DOHH2 (cell line): Measurements from ENCODE around the gene ATR.
"Not testable (repeated sequence)": the region's sequence is repeated elsewhere in the genome, so short reads cannot be mapped to it uniquely, and the experiment has no call there.

Experiments used
- H3F3A ChIP-seq: fragments of 200-600 bp; sonication (generic), shearing (Covaris generic); 2 replicates; pipeline ENCODE4 v1.6.0; 2016; ENCODE audit warnings: antibody characterized with exemption, mild to moderate bottlenecking; ENCODE audit not compliant: control insufficient read depth, insufficient read depth
- H3K27ac ChIP-seq: fragments of 200-600 bp; sonication (generic); 2 replicates; pipeline ENCODE4 v1.5.1; 2014; ENCODE audit warnings: low read depth, mild to moderate bottlenecking, low read length, moderate library complexity
- H3K27me3 ChIP-seq: fragments of 200-600 bp; sonication (generic); 2 replicates; pipeline ENCODE4 v1.6.1; 2014; ENCODE audit warnings: mild to moderate bottlenecking, low read length, mixed read lengths; ENCODE audit not compliant: control insufficient read depth
- H3K36me3 ChIP-seq: fragments of 200-600 bp; sonication (generic); 2 replicates; pipeline ENCODE4 v1.6.1; 2014; ENCODE audit warnings: mild to moderate bottlenecking, low read length, moderate library complexity, mixed read lengths; ENCODE audit not compliant: control insufficient read depth
- H3K4me1 ChIP-seq: fragments of 200-600 bp; sonication (generic); 2 replicates; pipeline ENCODE4 v1.6.1; 2014; ENCODE audit warnings: mild to moderate bottlenecking, low read length, mixed read lengths; ENCODE audit not compliant: control insufficient read depth
- H3K4me2 ChIP-seq: fragments of 200-600 bp; sonication (generic); 2 replicates; pipeline ENCODE4 v1.6.0; 2014; ENCODE audit warnings: mild to moderate bottlenecking, low read length, moderate library complexity
- H3K4me3 ChIP-seq: fragments of 200-600 bp; sonication (generic); 2 replicates; pipeline ENCODE4 v1.5.1; 2014; ENCODE audit warnings: mild to moderate bottlenecking, low read length, mixed read lengths
- H3K79me2 ChIP-seq: fragments of 200-600 bp; sonication (generic); 2 replicates; pipeline ENCODE4 v1.6.1; 2014; ENCODE audit warnings: mild to moderate bottlenecking, low read length, mixed read lengths; ENCODE audit not compliant: control insufficient read depth
- H3K9me2 ChIP-seq: fragments of 200-600 bp; sonication (generic); replicated peaks from 2 replicates; pipeline ENCODE4 v1.6.1; 2014; ENCODE audit warnings: mild to moderate bottlenecking, low read length, mixed read lengths; ENCODE audit not compliant: control insufficient read depth
- H3K9me3 ChIP-seq: fragments of 200-600 bp; sonication (generic); 2 replicates; pipeline ENCODE4 v1.6.1; 2014; ENCODE audit warnings: antibody characterized with exemption, low read length, mixed read lengths; ENCODE audit not compliant: control insufficient read depth, insufficient read depth
- H4K20me1 ChIP-seq: fragments of 200-600 bp; sonication (generic); 2 replicates; pipeline ENCODE4 v1.6.0; 2014; ENCODE audit warnings: low read depth, mild to moderate bottlenecking, antibody characterized with exemption, low read length, moderate library complexity; ENCODE audit not compliant: control insufficient read depth, insufficient read depth
- EZH2phosphoT487 ChIP-seq: fragments of 200-600 bp; sonication (generic); IDR thresholded peaks from 2 replicates; pipeline ENCODE4 v1.6.1; 2017; ENCODE audit warnings: borderline replicate concordance, mild to moderate bottlenecking, antibody characterized with exemption, low read length, moderate library complexity, mixed read lengths
- TF ChIP-seq, protein P1 (sequence below): fragments of 200-600 bp; sonication (generic); IDR thresholded peaks from one replicate; pipeline ENCODE4 v1.5.1; 2014; ENCODE audit warnings: antibody characterized with exemption, mild to moderate bottlenecking, low read depth, low read length; ENCODE audit not compliant: poor library complexity, severe bottlenecking

ATR gene

DNA sequence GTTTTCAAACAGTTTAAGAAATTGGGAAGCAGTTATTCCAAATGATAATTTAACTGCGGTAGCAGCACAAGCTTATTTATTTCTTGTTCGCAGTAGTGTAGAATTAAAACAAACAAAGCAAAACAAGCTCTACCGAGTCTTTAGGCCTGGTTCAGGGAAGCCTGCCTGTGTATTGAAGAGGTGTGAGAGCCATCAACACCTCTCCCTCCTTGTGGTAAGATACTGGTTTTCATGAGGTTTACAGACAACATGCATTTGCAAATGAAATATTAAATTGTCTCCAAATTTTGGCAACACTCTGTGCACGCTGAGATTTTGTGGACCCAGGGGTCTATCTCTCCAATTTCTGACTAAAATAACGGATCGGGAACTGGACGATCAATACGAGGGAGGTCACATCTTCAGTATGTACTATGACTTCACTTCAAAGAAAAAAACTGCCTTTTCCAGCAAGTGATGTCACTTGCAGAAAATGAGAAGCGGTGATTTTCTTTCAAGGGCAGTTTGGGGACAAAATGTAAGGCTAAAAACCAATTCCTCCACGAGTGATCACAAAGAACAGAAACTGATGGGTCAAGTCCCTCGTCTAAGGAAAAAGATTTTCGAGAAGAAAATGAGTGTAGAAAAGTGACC, 721 bp downstream of the ATR start:
- no peaks in the 10 kb centered on the region for H3K9me3 ChIP-seq
- H3K79me2 ChIP-seq: peaks cover 60% of the 10 kb centered on the region
- H3K27me3 ChIP-seq: peaks cover 7% of the 10 kb centered on the region
- TF ChIP-seq EZH2phosphoT487: no peak
- TF ChIP-seq, protein P1, sequence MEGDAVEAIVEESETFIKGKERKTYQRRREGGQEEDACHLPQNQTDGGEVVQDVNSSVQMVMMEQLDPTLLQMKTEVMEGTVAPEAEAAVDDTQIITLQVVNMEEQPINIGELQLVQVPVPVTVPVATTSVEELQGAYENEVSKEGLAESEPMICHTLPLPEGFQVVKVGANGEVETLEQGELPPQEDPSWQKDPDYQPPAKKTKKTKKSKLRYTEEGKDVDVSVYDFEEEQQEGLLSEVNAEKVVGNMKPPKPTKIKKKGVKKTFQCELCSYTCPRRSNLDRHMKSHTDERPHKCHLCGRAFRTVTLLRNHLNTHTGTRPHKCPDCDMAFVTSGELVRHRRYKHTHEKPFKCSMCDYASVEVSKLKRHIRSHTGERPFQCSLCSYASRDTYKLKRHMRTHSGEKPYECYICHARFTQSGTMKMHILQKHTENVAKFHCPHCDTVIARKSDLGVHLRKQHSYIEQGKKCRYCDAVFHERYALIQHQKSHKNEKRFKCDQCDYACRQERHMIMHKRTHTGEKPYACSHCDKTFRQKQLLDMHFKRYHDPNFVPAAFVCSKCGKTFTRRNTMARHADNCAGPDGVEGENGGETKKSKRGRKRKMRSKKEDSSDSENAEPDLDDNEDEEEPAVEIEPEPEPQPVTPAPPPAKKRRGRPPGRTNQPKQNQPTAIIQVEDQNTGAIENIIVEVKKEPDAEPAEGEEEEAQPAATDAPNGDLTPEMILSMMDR: no peak
- peak overlapping the region; percentile 100 for H3K4me3 ChIP-seq
- H3K36me3 ChIP-seq: peaks cover 23% of the 10 kb centered on the region
- peak overlapping the region; percentile 77 for H3K4me2 ChIP-seq
- H3K4me1 ChIP-seq: peaks cover 33% of the 10 kb centered on the region
- no peaks in the 10 kb centered on the region for H4K20me1 ChIP-seq
- no peaks in the 10 kb centered on the region for H3K9me2 ChIP-seq
- peak overlapping the region; percentile 45; the same call in 1 of the 2 replicates for H3K27ac ChIP-seq
- no peaks in the 10 kb centered on the region for H3F3A ChIP-seq

DNA sequence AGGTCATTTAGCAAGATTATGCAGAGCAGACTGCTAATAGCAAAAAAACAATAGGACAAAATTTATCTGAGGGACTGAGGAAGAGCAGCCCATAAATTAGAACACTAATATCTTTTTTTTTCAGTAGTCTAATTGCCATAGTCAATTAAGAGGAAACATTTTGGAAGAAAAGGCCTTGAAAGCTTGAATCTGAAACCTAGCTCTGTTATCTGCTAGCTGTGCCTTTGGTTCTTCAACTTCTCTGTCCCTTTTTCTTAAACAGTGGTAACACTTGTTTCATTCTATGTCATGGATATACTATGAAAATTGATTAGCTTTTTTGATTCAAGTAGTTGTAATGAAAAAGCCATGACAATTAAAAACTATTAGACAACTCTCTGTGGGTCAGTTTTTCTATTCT, 1.7 kb downstream of the ATR start:
- Histone ChIP-seq H3K4me1 (peaks cover 33% of the 10 kb centered on the region), H3K4me2 (peak overlapping the region; percentile 77), H3K79me2 (peaks cover 69% of the 10 kb centered on the region), H4K20me1 (no peaks in the 10 kb centered on the region), H3K36me3 (peaks cover 28% of the 10 kb centered on the region), H3K4me3 (peak overlapping the region; percentile 100), H3K27me3 (peaks cover 4% of the 10 kb centered on the region; the same call in 1 of the 2 replicates), H3K9me2 (no peaks in the 10 kb centered on the region), H3K27ac (no peak overlapping the region), H3F3A (no peaks in the 10 kb centered on the region), H3K9me3 (no peaks in the 10 kb centered on the region)
- TF ChIP-seq, protein P1: no peak

DNA sequence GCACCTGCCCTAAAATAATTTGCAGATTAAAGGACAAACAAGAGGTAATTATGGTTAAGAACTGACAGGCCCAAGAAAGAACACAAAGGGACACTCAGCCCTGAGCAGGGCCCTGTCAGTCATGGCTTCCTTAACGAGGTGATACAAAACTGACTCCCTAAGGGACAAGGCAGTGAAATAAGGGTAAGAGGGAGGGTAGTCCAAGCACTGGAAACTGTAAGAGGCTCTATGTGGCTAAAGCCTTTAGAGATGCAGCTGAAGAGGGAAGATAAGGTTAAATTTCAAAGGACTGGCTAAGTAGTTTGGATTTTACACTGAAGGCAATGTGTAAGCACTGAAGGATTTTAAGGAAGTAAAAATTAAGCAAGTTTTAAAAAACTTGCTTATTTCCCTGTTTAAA, 3.9 kb downstream of the ATR start:
- Histone ChIP-seq H4K20me1 (no peaks in the 10 kb centered on the region), H3K27me3 (no peaks in the 10 kb centered on the region), H3K79me2 (peaks cover 88% of the 10 kb centered on the region), H3K27ac (no peak overlapping the region), H3K9me3 (no peaks in the 10 kb centered on the region), H3K36me3 (peaks cover 35% of the 10 kb centered on the region), H3K9me2 (no peaks in the 10 kb centered on the region), H3K4me2 (no peak overlapping the region), H3F3A (no peaks in the 10 kb centered on the region), H3K4me3 (no peak overlapping the region), H3K4me1 (peaks cover 41% of the 10 kb centered on the region)
- TF ChIP-seq, protein P1: no peak
- no peak for TF ChIP-seq EZH2phosphoT487

DNA sequence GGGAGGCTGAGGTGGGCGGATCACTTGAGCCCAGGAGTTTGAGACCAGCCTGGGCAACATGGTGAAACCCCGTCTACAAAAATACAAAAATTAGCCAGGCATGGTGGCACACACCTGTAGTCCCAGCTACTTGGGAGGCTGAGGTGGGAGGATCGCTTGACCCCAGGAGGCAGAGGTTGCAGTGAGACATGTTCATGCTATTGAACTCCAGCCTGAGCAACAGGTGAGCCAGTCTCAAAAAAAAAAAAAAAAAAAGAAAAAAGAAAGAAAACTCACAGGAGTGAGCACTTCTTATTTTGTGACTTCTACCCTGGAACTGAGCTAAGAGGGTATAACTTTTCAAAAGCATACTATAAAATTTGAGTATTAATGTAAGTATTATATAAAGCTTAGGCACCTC, 4.3 kb downstream of the ATR start:
- H4K20me1 ChIP-seq, H3K27ac ChIP-seq, H3K9me3 ChIP-seq, H3K4me3 ChIP-seq, H3K4me2 ChIP-seq, H3K9me2 ChIP-seq, H3K27me3 ChIP-seq, H3F3A ChIP-seq: not testable (repeated sequence)
- Histone ChIP-seq H3K79me2 (peaks cover 91% of the 10 kb centered on the region), H3K36me3 (peaks cover 35% of the 10 kb centered on the region), H3K4me1 (peaks cover 37% of the 10 kb centered on the region)

DNA sequence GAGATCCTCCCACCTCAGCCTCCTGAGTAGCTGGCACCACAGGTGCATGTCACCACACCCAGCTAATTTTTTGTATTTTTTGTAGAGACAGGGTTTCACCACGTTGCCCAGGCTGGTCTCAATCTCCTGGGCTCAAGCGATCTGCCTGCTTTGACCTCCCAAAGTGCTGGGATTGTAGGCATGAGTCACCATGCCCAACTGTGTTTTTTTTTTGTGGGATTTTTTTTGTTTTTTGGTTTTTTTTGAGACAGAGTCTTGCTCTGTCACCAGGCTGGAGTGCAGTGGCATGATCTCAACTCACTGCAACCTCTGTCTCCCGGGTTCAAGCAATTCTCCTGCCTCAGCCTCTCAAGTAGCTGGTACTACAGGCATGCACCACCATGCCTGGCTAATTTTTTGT, 9.1 kb downstream of the ATR start:
- H3K4me1 ChIP-seq: peaks cover 10% of the 10 kb centered on the region
- H3K4me3 ChIP-seq, H3K9me2 ChIP-seq, H3K27ac ChIP-seq, H3K4me2 ChIP-seq, H3F3A ChIP-seq, H3K9me3 ChIP-seq, H3K27me3 ChIP-seq, H4K20me1 ChIP-seq: not testable (repeated sequence)
- H3K79me2 ChIP-seq: peaks cover 70% of the 10 kb centered on the region
- peaks cover 45% of the 10 kb centered on the region for H3K36me3 ChIP-seq
